ENCODE results near the gene GSN. TPM values are rescaled to one million over a fixed set of nuclear protein-coding genes. Genes with fewer than 3 reads are reported as not detected.

Gene GSN
- total and polyA plus RNA-seq, 2 of the 13 experiments (the other 11 are each of a cell fraction or from before 2014, with no cell fraction given): 294 to 307 TPM

DNA sequence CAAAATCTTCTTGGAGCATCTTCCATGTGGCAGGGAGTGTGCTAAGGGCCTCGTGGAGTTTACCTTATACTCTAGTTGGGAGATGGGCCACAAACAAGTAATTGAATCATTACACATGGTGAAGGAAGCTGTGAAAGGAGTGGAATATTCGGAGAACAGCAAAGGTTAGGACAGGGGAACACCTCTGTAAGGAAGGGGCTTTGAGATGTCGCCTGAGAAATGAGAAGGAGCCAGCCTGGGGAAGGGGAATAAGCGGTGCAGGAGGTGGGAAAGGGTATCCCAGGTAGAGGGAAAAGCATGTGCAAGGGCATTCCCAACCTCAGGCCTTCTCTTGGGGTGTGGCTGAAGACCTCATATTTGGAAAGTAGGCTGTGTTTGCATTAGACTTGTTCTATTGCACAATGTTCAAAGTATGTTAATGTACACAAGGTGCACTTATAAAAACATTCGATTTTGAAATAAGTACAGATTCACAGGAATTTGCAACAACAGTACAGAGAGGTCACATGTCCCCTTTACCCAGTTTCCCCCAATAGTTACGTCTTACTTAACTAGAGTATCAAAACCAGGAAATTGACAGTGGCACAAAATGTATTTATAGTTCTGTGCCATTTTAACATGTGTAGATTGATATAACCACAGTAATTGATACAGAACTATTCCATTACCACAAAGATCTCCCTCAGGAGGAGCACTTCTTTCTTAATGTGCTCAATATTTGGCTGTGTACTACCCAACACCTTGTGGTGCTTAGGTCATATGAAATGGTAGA lies 104.5 kb downstream of the GSN start (continued):
- TF ChIP-seq, protein P1, sequence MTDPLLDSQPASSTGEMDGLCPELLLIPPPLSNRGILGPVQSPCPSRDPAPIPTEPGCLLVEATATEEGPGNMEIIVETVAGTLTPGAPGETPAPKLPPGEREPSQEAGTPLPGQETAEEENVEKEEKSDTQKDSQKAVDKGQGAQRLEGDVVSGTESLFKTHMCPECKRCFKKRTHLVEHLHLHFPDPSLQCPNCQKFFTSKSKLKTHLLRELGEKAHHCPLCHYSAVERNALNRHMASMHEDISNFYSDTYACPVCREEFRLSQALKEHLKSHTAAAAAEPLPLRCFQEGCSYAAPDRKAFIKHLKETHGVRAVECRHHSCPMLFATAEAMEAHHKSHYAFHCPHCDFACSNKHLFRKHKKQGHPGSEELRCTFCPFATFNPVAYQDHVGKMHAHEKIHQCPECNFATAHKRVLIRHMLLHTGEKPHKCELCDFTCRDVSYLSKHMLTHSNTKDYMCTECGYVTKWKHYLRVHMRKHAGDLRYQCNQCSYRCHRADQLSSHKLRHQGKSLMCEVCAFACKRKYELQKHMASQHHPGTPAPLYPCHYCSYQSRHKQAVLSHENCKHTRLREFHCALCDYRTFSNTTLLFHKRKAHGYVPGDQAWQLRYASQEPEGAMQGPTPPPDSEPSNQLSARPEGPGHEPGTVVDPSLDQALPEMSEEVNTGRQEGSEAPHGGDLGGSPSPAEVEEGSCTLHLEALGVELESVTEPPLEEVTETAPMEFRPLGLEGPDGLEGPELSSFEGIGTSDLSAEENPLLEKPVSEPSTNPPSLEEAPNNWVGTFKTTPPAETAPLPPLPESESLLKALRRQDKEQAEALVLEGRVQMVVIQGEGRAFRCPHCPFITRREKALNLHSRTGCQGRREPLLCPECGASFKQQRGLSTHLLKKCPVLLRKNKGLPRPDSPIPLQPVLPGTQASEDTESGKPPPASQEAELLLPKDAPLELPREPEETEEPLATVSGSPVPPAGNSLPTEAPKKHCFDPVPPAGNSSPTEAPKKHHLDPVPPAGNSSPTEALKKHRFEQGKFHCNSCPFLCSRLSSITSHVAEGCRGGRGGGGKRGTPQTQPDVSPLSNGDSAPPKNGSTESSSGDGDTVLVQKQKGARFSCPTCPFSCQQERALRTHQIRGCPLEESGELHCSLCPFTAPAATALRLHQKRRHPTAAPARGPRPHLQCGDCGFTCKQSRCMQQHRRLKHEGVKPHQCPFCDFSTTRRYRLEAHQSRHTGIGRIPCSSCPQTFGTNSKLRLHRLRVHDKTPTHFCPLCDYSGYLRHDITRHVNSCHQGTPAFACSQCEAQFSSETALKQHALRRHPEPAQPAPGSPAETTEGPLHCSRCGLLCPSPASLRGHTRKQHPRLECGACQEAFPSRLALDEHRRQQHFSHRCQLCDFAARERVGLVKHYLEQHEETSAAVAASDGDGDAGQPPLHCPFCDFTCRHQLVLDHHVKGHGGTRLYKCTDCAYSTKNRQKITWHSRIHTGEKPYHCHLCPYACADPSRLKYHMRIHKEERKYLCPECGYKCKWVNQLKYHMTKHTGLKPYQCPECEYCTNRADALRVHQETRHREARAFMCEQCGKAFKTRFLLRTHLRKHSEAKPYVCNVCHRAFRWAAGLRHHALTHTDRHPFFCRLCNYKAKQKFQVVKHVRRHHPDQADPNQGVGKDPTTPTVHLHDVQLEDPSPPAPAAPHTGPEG (CRISPR knock-in tag; IDR thresholded peaks at IDR 0.05): 0 out of 2 replicates have a peak, but pooled peaks have one; percentile 24
- TF ChIP-seq ZNF572 (CRISPR knock-in tag; IDR thresholded peaks at IDR 0.05): no peak
- TF ChIP-seq, protein P2, sequence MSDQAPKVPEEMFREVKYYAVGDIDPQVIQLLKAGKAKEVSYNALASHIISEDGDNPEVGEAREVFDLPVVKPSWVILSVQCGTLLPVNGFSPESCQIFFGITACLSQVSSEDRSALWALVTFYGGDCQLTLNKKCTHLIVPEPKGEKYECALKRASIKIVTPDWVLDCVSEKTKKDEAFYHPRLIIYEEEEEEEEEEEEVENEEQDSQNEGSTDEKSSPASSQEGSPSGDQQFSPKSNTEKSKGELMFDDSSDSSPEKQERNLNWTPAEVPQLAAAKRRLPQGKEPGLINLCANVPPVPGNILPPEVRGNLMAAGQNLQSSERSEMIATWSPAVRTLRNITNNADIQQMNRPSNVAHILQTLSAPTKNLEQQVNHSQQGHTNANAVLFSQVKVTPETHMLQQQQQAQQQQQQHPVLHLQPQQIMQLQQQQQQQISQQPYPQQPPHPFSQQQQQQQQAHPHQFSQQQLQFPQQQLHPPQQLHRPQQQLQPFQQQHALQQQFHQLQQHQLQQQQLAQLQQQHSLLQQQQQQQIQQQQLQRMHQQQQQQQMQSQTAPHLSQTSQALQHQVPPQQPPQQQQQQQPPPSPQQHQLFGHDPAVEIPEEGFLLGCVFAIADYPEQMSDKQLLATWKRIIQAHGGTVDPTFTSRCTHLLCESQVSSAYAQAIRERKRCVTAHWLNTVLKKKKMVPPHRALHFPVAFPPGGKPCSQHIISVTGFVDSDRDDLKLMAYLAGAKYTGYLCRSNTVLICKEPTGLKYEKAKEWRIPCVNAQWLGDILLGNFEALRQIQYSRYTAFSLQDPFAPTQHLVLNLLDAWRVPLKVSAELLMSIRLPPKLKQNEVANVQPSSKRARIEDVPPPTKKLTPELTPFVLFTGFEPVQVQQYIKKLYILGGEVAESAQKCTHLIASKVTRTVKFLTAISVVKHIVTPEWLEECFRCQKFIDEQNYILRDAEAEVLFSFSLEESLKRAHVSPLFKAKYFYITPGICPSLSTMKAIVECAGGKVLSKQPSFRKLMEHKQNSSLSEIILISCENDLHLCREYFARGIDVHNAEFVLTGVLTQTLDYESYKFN (CRISPR knock-in tag; conservative IDR thresholded peaks at IDR 0.05): peak; percentile 84
- TF ChIP-seq MIER3 (CRISPR knock-in tag; IDR thresholded peaks at IDR 0.05; ENCODE audit: borderline replicate concordance): 0 out of 2 replicates have a peak, but pooled peaks have one; percentile 79
- 0 out of 2 replicates have a peak, but pooled peaks have one; percentile 69 for TF ChIP-seq SATB2 (CRISPR knock-in tag; IDR thresholded peaks at IDR 0.05)
- no peak for TF ChIP-seq ZNF230 (CRISPR knock-in tag; IDR thresholded peaks at IDR 0.05)
- TF ChIP-seq, protein P3, sequence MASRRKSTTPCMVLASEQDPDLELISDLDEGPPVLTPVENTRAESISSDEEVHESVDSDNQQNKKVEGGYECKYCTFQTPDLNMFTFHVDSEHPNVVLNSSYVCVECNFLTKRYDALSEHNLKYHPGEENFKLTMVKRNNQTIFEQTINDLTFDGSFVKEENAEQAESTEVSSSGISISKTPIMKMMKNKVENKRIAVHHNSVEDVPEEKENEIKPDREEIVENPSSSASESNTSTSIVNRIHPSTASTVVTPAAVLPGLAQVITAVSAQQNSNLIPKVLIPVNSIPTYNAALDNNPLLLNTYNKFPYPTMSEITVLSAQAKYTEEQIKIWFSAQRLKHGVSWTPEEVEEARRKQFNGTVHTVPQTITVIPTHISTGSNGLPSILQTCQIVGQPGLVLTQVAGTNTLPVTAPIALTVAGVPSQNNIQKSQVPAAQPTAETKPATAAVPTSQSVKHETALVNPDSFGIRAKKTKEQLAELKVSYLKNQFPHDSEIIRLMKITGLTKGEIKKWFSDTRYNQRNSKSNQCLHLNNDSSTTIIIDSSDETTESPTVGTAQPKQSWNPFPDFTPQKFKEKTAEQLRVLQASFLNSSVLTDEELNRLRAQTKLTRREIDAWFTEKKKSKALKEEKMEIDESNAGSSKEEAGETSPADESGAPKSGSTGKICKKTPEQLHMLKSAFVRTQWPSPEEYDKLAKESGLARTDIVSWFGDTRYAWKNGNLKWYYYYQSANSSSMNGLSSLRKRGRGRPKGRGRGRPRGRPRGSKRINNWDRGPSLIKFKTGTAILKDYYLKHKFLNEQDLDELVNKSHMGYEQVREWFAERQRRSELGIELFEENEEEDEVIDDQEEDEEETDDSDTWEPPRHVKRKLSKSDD (CRISPR knock-in tag; IDR thresholded peaks at IDR 0.05; ENCODE audit: low read depth): peak; percentile 61; the same call in 1 of the 2 replicates
- TF ChIP-seq, protein P4, sequence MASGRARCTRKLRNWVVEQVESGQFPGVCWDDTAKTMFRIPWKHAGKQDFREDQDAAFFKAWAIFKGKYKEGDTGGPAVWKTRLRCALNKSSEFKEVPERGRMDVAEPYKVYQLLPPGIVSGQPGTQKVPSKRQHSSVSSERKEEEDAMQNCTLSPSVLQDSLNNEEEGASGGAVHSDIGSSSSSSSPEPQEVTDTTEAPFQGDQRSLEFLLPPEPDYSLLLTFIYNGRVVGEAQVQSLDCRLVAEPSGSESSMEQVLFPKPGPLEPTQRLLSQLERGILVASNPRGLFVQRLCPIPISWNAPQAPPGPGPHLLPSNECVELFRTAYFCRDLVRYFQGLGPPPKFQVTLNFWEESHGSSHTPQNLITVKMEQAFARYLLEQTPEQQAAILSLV (CRISPR knock-in tag; IDR thresholded peaks at IDR 0.05; ENCODE audit: borderline replicate concordance): no peak
- TF ChIP-seq, protein P5, sequence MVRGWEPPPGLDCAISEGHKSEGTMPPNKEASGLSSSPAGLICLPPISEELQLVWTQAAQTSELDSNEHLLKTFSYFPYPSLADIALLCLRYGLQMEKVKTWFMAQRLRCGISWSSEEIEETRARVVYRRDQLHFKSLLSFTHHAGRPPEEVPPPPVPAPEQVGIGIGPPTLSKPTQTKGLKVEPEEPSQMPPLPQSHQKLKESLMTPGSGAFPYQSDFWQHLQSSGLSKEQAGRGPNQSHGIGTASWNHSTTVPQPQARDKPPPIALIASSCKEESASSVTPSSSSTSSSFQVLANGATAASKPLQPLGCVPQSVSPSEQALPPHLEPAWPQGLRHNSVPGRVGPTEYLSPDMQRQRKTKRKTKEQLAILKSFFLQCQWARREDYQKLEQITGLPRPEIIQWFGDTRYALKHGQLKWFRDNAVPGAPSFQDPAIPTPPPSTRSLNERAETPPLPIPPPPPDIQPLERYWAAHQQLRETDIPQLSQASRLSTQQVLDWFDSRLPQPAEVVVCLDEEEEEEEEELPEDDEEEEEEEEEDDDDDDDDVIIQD (CRISPR knock-in tag; IDR thresholded peaks at IDR 0.05; ENCODE audit: low read depth): peak; percentile 79
- no peak for TF ChIP-seq ZNF234 (CRISPR knock-in tag; conservative IDR thresholded peaks at IDR 0.05)
- TF ChIP-seq ISX (CRISPR knock-in tag; conservative IDR thresholded peaks at IDR 0.05): 0 out of 2 replicates have a peak, but pooled peaks have one; percentile 66

Measured in HepG2 (cell line).